ENCODE data around the gene HCFC1. TPM values are rescaled to one million over a fixed set of nuclear protein-coding genes. Genes with fewer than 3 reads are reported as not detected.

The HCFC1 gene
- total RNA-seq, 1 donor from 2014 or later: 99.9 TPM

DNA sequence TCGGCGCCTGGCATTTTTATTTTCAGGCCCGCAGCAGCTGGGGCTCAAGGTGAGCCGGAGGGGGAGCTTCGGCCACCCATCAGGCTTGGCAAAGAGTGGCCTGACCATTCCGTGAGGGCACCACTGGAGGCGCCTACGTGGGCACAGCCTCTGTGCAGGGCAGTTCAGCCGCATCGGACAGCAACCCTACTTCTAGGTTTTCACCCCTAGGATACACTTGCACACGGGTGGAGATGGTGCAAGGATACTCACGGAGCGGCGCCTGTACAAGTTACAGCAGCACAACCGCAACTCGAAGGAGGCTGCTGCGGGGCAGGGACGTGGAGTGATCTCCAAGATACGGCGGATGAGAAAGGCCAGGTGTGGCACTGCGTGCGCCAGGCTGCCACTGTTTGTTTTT is 10.8 kb downstream of the HCFC1 start:
- Mint-ChIP-seq H3K36me3 (peaks cover 26% of the 10 kb centered on the region), H3K27me3 (ENCODE audit: low read depth) (no peaks in the 10 kb centered on the region), H3K9me3 (no peaks in the 10 kb centered on the region), H3K4me3 (no peak overlapping the region), H3K4me1 (no peaks in the 10 kb centered on the region), H3K27ac (no peak overlapping the region)
- DNase-seq (ENCODE audit: low spot score in 2 of 2, unreplicated experiment in 2 of 2): no peak
- TF ChIP-seq, protein P1, sequence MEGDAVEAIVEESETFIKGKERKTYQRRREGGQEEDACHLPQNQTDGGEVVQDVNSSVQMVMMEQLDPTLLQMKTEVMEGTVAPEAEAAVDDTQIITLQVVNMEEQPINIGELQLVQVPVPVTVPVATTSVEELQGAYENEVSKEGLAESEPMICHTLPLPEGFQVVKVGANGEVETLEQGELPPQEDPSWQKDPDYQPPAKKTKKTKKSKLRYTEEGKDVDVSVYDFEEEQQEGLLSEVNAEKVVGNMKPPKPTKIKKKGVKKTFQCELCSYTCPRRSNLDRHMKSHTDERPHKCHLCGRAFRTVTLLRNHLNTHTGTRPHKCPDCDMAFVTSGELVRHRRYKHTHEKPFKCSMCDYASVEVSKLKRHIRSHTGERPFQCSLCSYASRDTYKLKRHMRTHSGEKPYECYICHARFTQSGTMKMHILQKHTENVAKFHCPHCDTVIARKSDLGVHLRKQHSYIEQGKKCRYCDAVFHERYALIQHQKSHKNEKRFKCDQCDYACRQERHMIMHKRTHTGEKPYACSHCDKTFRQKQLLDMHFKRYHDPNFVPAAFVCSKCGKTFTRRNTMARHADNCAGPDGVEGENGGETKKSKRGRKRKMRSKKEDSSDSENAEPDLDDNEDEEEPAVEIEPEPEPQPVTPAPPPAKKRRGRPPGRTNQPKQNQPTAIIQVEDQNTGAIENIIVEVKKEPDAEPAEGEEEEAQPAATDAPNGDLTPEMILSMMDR (IDR thresholded peaks at IDR 0.05; ENCODE audit: unreplicated experiment): no peak

DNA sequence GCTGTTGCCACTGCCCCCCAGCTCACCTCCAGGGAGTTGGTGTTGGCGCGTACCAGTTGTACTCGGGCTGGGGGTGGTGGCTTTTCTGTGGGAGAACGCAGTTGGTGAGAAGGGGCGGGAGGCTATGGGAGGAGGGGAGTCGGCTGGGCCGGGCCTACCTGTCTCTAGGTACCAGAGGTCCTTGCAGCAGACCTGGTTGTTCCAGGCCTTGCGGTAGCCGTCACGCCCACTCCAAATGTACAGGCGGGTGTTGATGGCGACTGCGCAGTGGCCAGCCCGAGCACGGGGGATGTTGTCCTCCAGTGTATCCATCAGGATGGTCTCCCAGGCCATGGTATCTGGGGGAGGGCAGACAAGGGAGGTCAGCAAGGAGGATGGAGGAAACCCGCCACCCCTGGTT is 11.5 kb downstream of the HCFC1 start:
- H3K4me1 Mint-ChIP-seq: no peaks in the 10 kb centered on the region
- no peaks in the 10 kb centered on the region for H3K9me3 Mint-ChIP-seq
- no peak for DNase-seq (ENCODE audit: low spot score in 2 of 2, unreplicated experiment in 2 of 2)
- peaks cover 27% of the 10 kb centered on the region for H3K36me3 Mint-ChIP-seq
- TF ChIP-seq, protein P1 (IDR thresholded peaks at IDR 0.05; ENCODE audit: unreplicated experiment): no peak
- H3K27ac Mint-ChIP-seq: no peak overlapping the region
- no peaks in the 10 kb centered on the region for H3K27me3 Mint-ChIP-seq (ENCODE audit: low read depth)
- no peak overlapping the region for H3K4me3 Mint-ChIP-seq

DNA sequence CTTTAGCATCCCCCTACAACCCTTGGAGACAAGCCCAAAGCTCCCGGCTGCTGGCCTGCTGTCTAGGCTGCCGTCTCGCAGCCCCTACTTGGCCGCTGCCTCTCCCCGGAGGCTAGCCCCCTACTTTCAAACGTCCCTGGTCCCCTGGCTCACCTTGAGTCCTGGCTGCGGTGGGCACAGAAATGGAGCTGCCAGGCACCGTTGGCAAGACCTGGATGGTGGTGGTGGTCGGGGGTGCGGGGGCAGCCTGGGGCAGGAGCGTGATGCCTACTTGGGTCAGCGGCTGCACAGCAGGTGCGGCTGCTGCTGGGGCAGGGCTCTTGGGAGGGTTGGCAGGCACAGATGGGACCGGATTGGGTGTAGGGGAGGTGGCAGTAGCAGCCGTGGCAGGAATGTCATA is 12.0 kb downstream of the HCFC1 start:
- Mint-ChIP-seq H3K4me3 (no peak overlapping the region), H3K27ac (no peak overlapping the region), H3K36me3 (peaks cover 27% of the 10 kb centered on the region), H3K27me3 (ENCODE audit: low read depth) (no peaks in the 10 kb centered on the region), H3K9me3 (no peaks in the 10 kb centered on the region), H3K4me1 (no peaks in the 10 kb centered on the region)
- no peak for DNase-seq (ENCODE audit: low spot score in 2 of 2, unreplicated experiment in 2 of 2)
- TF ChIP-seq, protein P1 (IDR thresholded peaks at IDR 0.05; ENCODE audit: unreplicated experiment): no peak

DNA sequence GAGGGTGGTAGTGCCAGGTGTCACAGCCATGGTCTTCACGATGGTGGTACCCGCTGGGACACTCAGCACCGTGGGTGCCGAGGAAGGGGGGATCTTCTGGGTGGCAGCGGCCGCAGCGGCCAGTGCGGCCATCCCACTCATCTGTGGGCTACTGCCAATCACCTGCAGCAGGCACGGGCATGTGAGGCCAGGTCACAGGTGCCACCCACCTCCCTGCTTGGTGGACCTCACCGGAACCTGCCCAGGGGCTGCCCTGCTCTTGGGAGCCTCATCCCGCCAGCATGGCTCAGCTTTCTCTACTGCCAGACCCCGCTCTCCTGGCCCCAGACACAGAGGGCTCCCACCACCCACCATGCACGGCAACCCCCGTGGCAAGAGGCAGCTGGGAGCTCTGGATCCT is 13.0 kb downstream of the HCFC1 start:
- H3K9me3 Mint-ChIP-seq: no peaks in the 10 kb centered on the region
- H3K36me3 Mint-ChIP-seq: peaks cover 34% of the 10 kb centered on the region
- no peaks in the 10 kb centered on the region for H3K27me3 Mint-ChIP-seq (ENCODE audit: low read depth)
- TF ChIP-seq, protein P1 (IDR thresholded peaks at IDR 0.05; ENCODE audit: unreplicated experiment): no peak
- H3K27ac Mint-ChIP-seq: no peak overlapping the region
- no peak overlapping the region for H3K4me3 Mint-ChIP-seq
- no peaks in the 10 kb centered on the region for H3K4me1 Mint-ChIP-seq
- DNase-seq (ENCODE audit: low spot score in 2 of 2, unreplicated experiment in 2 of 2): no peak

DNA sequence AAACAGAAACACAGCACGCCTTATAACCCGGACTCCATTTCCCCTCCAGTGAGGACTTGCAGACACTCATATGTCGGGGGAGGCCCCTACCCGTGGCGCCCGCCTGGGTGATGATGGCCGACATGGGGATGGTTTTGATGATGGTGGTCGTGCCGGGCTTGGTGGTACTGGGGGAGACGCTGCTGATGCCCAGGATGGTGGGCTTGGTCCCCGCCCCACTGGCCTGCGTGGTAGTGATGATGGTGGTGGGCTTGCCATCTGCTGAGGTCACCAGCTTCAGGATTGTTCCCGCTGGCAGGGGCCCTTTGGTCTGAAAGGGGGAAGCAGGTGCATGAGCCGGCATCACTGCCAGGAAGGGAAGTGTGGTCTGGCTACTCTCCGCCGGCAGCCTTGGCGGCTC is 14.4 kb downstream of the HCFC1 start:
- H3K4me1 Mint-ChIP-seq: no peaks in the 10 kb centered on the region
- no peak overlapping the region for H3K27ac Mint-ChIP-seq
- no peak overlapping the region for H3K4me3 Mint-ChIP-seq
- H3K9me3 Mint-ChIP-seq: no peaks in the 10 kb centered on the region
- TF ChIP-seq, protein P1 (IDR thresholded peaks at IDR 0.05; ENCODE audit: unreplicated experiment): no peak
- H3K27me3 Mint-ChIP-seq (ENCODE audit: low read depth): no peaks in the 10 kb centered on the region
- peaks cover 30% of the 10 kb centered on the region for H3K36me3 Mint-ChIP-seq
- DNase-seq (ENCODE audit: low spot score in 2 of 2, unreplicated experiment in 2 of 2): no peak
